HTERT RPE-1 (cell line): Measurements from ENCODE around the gene SDCCAG8.

Source experiments
- in situ Hi-C: fragments of 300-500 bp; cut with MboI; formaldehyde crosslinking; loops from 4 replicates; pipeline ENCODE4 v1.14.3; 2020; ENCODE audit warnings: low sequenced_read_pairs

Gene SDCCAG8

GRCh38 chr1:243496806-243497205 is 241.0 kb downstream of the SDCCAG8 start:
- in situ Hi-C loops = no loop called here

- in situ Hi-C loops = no loop called here
Observed at GRCh38 chr1:243497939-243498681, 242.3 kb downstream of the SDCCAG8 start.

- in situ Hi-C loops = no loop called here
Observed at GRCh38 chr1:243499248-243499647, 243.4 kb downstream of the SDCCAG8 start.

GRCh38 chr1:243499711-243500110 is 243.9 kb downstream of the SDCCAG8 start:
- in situ Hi-C loops = no loop called here

- in situ Hi-C loops = no loop called here
Observed at GRCh38 chr1:243500512-243500911, 244.7 kb downstream of the SDCCAG8 start.

GRCh38 chr1:243501002-243501401 is 245.2 kb downstream of the SDCCAG8 start:
- in situ Hi-C loops = no loop called here

GRCh38 chr1:243503155-243503554 is 247.3 kb downstream of the SDCCAG8 start:
- in situ Hi-C loops = no loop called here

- in situ Hi-C loops = no loop called here
Observed at GRCh38 chr1:243505986-243506689, 250.3 kb downstream of the SDCCAG8 start.

GRCh38 chr1:243507001-243507671 is 251.3 kb downstream of the SDCCAG8 start:
- in situ Hi-C loops = no loop called here

- in situ Hi-C loops = no loop called here
Observed at GRCh38 chr1:243507672-243508302, 251.9 kb downstream of the SDCCAG8 start.

- in situ Hi-C loops = no loop called here
Observed at GRCh38 chr1:243508303-243508713, 252.5 kb downstream of the SDCCAG8 start.

- in situ Hi-C loops = no loop called here
Observed at GRCh38 chr1:243508943-243509342, 253.1 kb downstream of the SDCCAG8 start.

- in situ Hi-C loops = no loop called here
Observed at GRCh38 chr1:243510928-243511327, 255.1 kb downstream of the SDCCAG8 start.

- in situ Hi-C loops = no loop called here
Observed at GRCh38 chr1:243513726-243514491, 258.1 kb downstream of the SDCCAG8 start.

GRCh38 chr1:243514927-243515326 is 259.1 kb downstream of the SDCCAG8 start:
- in situ Hi-C loops = no loop called here

- in situ Hi-C loops = no loop called here
Observed at GRCh38 chr1:243520831-243521230, 265.0 kb downstream of the SDCCAG8 start.

- in situ Hi-C loops = no loop called here
Observed at GRCh38 chr1:243523766-243524165, 267.9 kb downstream of the SDCCAG8 start.

- in situ Hi-C loops = no loop called here
Observed at GRCh38 chr1:243525085-243525487, 269.2 kb downstream of the SDCCAG8 start.

- in situ Hi-C loops = no loop called here
Observed at GRCh38 chr1:243526180-243526579, 270.3 kb downstream of the SDCCAG8 start.

- in situ Hi-C loops = no loop called here
Observed at GRCh38 chr1:243528459-243529121, 272.7 kb downstream of the SDCCAG8 start.
